Lower leg skin (tissue), 4 donors: ENCODE data around the gene HOXC13. TPM values are rescaled to one million over a fixed set of nuclear protein-coding genes. Genes with fewer than 3 reads are reported as not detected.
A peak's percentile ranks its signal among the peaks of the same experiment; 100 is the strongest.

Source experiments
- DNase-seq, 2 donors: peaks; one replicate each; pipeline ENCODE4 v3.0.0-alpha.2; 2019; ENCODE audit warnings: low spot score in 2 of 2
- H3K4me3 ChIP-seq: fragments of 200-600 bp; sonication (generic); 2 replicates; pipeline ENCODE4 v1.5.1; 2017; ENCODE audit warnings: mild to moderate bottlenecking, low read depth; ENCODE audit not compliant: poor library complexity, severe bottlenecking
- POLR2A ChIP-seq, 2 donors: fragments of 450-650 bp; IDR thresholded peaks; one replicate each; pipeline ENCODE4 v1.6.1; 2016 to 2017; ENCODE audit warnings: antibody characterized with exemption in 2 of 2, mild to moderate bottlenecking in 1 of 2, moderate library complexity in 1 of 2
- WGBS, 2 donors: methylation state at CpG; one replicate each; pipeline ENCODE4 v1.1.5; 2018; 5-methylcytosine and 5-hydroxymethylcytosine counted together
- intact Hi-C: fragments of 100-400 bp; cut with DNase I; formaldehyde crosslinking; loops from one replicate; pipeline ENCODE4 v1.15.0; 2023; ENCODE audit warnings: low total_unique reads
- total RNA-seq, 4 donors: library from RNA; depleted of rRNA; stranded (reverse); fragments of >200 nt; gene quantifications; one replicate each; pipeline ENCODE4 v1.1.0, GENCODE V29; 2016
- TF ChIP-seq, protein P1 (sequence below), 3 donors: fragments of 450-650 bp; IDR thresholded peaks; one replicate each; pipeline ENCODE4 v1.5.1; 2016; ENCODE audit warnings: antibody characterized with exemption in 3 of 3, mild to moderate bottlenecking in 3 of 3, moderate library complexity in 2 of 3

The HOXC13 gene
- total RNA-seq, 4 donors from 2014 or later, result 9.8 to 14.9 (median 11.2) TPM

DNA sequence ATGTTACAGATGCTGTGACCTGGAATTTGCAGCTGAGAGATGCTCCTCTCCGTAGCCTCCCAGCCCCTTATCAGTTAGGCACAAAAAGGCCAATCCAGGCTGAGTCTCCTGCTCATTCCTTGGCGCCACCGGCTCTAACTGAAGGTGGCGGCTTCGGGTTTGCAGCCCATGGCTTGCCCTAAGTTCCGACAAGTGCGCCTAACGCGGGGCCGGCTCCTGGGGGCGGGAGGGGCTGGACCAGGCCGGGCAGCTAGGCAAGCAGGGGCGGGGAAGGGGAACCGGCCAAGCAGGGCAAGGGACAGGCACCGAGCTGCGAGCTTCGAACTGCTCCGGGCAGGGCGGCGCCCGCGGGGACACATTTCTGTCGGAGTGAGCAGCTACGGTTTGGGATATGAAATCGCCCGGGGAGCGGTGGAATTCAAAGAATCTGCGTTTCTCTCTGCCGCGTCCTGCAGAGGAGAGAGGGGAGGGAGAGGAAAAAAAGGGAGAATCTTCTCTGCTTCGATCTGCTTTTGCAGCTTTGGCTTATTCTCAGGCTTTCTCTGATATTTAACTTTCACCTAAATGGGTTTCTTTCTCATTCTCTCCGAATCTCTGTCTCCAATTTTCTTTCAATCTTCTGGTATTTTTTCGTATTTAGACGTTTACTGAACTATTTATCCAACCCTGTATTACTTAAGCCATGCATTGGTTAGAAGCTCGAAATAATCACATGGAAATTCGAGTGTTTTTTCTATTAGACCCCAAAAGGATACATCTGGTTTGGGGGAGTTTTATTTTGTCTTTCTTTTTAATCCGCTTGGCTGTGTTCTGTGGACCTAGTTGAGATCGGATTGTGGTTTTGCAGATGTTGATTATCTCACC is 14.5 kb downstream of the HOXC13 start:
- intact Hi-C loops, result loop anchor here (5.0 kb wide), 1 partner anchor 161 kb away; no protein-coding TSS in a partner anchor
- H3K4me3 ChIP-seq, result no peak overlapping the region
- DNase-seq, result no peak
- no peak for TF ChIP-seq POLR2A (IDR thresholded peaks at IDR 0.05)
- TF ChIP-seq, protein P1, sequence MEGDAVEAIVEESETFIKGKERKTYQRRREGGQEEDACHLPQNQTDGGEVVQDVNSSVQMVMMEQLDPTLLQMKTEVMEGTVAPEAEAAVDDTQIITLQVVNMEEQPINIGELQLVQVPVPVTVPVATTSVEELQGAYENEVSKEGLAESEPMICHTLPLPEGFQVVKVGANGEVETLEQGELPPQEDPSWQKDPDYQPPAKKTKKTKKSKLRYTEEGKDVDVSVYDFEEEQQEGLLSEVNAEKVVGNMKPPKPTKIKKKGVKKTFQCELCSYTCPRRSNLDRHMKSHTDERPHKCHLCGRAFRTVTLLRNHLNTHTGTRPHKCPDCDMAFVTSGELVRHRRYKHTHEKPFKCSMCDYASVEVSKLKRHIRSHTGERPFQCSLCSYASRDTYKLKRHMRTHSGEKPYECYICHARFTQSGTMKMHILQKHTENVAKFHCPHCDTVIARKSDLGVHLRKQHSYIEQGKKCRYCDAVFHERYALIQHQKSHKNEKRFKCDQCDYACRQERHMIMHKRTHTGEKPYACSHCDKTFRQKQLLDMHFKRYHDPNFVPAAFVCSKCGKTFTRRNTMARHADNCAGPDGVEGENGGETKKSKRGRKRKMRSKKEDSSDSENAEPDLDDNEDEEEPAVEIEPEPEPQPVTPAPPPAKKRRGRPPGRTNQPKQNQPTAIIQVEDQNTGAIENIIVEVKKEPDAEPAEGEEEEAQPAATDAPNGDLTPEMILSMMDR (IDR thresholded peaks at IDR 0.05), result no peak
- WGBS, 2 donors, result 26 to 27% methylated on average over 27 to 36 of the region's 38 CpGs

DNA sequence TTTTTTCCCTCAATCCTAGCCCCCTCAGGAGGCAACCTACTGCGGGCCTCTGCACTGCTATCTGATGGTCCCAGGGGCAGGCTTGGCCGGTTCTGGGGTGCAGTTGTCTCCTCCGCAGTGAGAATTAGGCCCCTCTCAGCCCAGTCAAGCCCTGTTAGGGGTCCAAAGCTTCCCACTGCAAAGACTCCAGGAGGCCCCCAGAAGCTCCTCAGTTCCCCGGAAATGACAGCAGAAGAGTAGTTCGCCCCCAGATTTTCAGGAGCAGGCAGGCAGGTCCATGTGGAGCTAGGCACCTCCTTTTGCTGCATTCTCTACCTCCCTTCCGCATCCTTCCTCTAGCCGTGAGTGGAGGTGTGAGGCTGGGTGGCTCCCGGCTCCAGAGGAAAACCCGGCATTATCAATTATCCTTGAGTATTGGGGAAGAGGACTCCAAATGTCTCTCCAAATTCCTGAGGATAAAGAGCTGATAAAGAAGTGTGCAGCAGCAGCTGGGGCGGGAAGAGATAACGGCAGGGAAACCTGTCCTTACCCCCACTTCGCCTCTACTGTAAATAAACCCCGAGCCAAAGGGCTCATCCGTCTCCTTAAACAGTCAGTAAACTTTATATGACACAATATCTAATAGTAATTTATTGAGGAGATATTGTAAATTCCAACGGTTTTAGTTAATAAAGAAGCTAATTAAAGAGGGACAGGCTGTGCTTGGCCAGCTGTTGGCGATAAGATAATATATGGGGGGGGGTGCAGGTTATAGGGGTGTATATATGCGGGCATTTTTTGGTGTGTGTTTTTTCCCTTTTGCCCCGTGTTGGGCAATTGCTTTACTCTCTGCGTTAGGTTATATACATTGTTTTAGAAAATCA is 15.4 kb downstream of the HOXC13 start:
- DNase-seq, result no peak
- TF ChIP-seq, protein P1 (IDR thresholded peaks at IDR 0.05), result no peak
- TF ChIP-seq POLR2A (IDR thresholded peaks at IDR 0.05), result no peak
- WGBS, 2 donors, result 36 to 37% methylated on average over 19 of the region's 19 CpGs
- H3K4me3 ChIP-seq, result no peak overlapping the region
- intact Hi-C loops, result loop anchor here (5.0 kb wide), 1 partner anchor 162 kb away; no protein-coding TSS in a partner anchor

DNA sequence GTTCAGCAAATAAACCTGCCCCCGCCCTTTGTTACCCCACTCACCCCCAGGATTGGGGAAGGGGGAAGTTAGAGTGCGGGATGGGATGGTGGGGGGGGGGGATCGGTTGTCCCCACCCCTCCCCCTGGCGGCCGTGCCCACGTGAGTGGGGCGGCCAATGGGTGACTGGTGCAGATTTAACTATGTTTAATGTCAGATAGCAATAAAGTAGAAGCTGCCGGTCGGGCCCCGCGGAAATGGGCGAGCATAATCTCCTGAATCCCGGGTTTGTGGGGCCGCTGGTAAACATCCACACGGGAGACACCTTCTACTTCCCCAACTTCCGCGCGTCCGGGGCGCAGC is 16.0 kb downstream of the HOXC13 start, which contains the start of gene HOXC12:
Gene HOXC12, plus strand, starts transcription at position 210 of the 342 bp plus-strand sequence. Its CDS starts 27 bp downstream, at position 237.
- 2 to 9% methylated on average over 20 of the region's 20 CpGs for WGBS, 2 donors
- TF ChIP-seq, protein P1 (IDR thresholded peaks at IDR 0.05), result no peak
- no peak for TF ChIP-seq POLR2A (IDR thresholded peaks at IDR 0.05)
- DNase-seq, result no peak
- intact Hi-C loops, result loop anchor here (5.0 kb wide), 1 partner anchor 162 kb away; no protein-coding TSS in a partner anchor
- H3K4me3 ChIP-seq, result peak within 1 kb of the TSS; percentile 26

DNA sequence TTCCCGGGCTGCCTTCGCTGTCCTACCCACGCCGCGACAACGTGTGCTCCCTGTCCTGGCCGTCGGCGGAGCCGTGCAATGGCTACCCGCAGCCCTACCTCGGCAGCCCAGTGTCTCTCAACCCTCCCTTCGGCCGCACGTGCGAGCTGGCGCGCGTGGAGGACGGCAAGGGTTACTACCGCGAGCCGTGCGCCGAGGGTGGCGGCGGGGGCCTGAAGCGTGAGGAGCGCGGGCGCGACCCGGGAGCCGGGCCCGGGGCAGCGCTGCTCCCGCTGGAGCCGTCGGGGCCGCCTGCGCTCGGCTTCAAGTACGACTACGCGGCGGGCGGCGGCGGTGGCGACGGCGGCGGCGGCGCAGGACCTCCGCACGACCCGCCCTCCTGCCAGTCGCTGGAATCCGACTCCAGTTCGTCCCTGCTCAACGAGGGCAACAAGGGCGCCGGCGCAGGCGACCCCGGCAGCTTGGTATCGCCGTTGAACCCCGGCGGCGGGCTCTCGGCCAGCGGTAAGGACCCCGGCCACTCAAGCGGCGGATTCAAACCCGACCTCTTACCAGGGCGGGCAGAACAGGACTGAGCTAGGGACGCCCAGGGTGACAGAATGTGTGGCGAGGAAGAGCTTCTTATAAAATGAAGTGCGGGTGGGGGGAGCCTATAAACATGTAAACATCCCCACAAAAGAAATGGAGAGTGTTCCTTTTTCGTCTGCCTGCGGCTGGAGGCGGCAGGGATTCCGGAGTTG is 16.6 kb downstream of the HOXC13 start:
- intact Hi-C loops, result no loop called here
- no peak for DNase-seq
- 7 to 10% methylated on average over 35 to 72 of the region's 86 CpGs for WGBS, 2 donors
- TF ChIP-seq POLR2A (IDR thresholded peaks at IDR 0.05), result no peak
- TF ChIP-seq, protein P1 (IDR thresholded peaks at IDR 0.05), result no peak
- H3K4me3 ChIP-seq, result peak overlapping the region; percentile 26

DNA sequence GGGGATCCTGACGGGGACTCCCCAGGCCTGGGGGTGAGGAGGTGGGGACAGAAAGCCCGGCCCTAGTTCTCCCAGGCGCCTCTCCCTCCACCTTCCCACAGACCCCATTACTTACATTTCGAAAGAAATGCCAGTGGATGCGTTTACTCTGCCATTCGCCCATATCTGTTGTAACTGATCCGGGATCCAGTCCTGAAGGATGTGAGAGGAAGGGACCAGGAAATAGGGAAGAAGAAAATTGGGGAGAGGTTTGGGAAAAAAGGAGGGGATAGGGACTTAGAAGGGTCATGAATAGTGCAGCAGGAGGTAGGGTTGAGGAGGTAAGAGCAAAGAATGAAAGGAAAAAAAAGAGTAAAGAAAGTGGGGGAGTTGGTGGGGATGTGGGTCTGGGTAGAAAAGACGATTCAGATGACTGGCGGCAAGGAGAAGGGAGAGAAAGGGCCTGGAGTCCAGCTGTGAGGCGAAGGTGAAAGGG is 17.2 kb downstream of the HOXC13 start:
- TF ChIP-seq, protein P1 (IDR thresholded peaks at IDR 0.05), result no peak
- H3K4me3 ChIP-seq, result no peak overlapping the region
- no peak for DNase-seq
- WGBS, 2 donors, result 18 to 21% methylated on average over 10 of the region's 10 CpGs
- intact Hi-C loops, result no loop called here
